Kidney capillary endothelial cell (primary cell): ENCODE data around the gene USP17L10.
"Not testable (repeated sequence)": the region's sequence is repeated elsewhere in the genome, so short reads cannot be mapped to it uniquely, and the experiment has no call there.

Experiments
- DNase-seq: peaks from one replicate; pipeline ENCODE4 v3.0.0-alpha.2; 2018; ENCODE audit warnings: low spot score

Gene USP17L10, protein sequence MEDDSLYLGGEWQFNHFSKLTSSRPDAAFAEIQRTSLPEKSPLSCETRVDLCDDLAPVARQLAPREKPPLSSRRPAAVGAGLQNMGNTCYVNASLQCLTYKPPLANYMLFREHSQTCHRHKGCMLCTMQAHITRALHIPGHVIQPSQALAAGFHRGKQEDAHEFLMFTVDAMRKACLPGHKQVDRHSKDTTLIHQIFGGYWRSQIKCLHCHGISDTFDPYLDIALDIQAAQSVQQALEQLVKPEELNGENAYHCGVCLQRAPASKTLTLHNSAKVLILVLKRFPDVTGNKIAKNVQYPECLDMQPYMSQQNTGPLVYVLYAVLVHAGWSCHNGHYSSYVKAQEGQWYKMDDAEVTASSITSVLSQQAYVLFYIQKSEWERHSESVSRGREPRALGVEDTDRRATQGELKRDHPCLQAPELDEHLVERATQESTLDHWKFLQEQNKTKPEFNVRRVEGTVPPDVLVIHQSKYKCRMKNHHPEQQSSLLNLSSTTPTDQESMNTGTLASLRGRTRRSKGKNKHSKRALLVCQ

DNA sequence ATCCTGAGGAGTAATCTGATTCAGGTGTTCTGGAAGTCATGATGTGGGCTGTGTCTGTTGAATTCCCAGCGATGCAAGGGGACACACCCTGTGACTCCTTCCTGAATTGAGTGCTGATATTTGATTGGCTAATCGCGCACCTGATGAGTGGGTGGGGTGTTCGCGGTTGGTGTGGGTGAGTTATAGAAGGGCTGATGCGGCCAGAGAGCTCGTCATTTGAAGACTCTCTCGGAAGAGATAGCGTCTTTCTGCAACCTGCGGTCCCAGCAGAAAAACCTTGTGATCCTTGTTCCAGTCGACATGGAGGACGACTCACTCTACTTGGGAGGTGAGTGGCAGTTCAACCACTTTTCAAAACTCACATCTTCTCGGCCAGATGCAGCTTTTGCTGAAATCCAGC is at the start of gene USP17L10:
Gene USP17L10, plus strand, starts transcription at position 301 of the 400 bp plus-strand sequence. Its CDS starts 0 bp downstream, at position 301.
- DNase-seq = not testable (repeated sequence)

DNA sequence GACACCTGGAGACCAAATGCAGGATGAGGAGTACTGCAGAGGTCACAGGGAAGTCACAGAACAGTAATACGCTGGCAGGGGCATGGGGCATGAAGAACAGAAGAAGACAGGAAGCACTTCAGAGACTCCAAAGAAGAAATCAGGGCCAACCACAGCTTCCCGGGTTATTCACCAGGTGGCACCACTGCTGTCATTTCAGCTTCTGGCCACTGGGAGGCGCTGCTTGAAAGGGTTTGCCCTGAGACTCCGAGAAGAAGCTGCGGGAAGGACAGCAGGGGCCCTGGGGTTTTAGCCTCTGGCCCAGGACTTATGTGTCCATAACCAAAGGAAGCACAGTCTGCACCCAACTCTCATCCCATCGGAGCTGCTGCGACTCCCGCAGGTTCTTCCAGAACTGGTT is 44.5 kb upstream of the USP17L10 start:
- not testable (repeated sequence) for DNase-seq

DNA sequence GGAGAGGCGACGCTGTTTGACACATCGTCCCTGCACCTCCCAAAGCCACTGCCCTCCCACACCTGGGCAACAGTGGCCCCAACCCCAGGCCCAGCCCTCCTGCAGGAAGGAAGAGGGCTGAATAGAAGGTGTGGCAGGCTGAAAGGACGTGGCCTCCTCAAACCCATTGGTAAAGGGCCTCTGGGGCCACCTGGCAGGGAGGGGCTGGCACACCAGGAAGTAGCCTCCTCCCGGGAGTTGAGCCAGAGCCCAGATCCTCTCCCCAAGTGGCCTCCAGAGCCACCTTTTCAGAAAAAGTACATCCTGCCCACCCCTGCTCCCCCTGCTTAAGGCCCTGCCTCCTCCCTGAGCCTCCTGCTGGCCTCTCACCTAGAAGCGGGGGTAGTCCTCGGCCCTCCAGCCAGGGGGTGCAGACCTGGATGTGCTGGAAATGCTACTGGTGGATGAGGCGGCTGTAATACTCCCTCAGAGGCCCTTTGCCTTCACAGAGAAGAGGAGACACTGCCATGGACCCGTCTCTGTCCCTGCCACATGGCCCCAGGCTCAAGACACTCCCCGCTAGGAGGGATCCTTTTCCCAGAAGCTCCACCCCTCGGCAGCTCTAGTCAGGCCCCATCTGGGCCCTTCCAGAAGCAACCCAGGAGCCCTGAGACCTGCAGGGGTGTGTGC is 40.5 kb upstream of the USP17L10 start, which contains the start of gene FAM90A26:
Gene FAM90A26, plus strand, starts transcription at position 619 of the 669 bp plus-strand sequence. CDS start 2,764 bp downstream, outside the sequence.
- not testable (repeated sequence) for DNase-seq

DNA sequence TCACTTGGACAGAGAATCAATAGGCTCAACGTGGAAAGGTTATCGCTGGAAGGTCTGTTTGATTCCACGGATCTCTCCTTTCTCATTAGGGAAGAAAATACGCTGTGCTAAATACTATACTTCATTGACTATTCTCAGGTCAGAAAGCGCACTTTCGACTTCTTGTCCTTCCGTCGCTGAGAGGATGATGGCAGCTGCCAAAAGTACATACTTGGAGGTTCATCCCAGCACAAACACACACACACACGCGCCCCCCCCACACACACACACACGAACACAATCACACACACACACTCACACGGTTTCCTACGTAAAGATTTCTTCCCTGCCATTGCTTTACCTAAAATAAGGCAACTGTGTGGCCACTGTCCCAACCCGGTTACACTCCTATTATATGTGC is 4.2 kb downstream of the USP17L10 start:
- DNase-seq = not testable (repeated sequence)

DNA sequence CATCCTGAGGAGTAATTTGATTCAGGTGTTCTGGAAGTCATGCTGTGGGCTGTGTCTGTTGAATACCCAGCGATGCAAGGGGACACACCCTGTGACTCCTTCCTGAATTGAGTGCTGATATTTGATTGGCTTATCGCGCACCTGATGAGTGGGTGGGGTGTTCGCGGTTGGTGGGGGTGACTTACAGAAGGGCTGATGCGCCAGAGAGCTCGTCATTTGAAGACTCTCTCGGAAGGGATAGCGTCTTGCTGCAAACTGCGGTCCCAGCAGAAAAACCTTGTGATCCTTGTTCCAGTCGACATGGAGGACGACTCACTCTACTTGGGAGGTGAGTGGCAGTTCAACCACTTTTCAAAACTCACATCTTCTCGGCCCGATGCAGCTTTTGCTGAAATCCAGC is 4.6 kb downstream of the USP17L10 start, which contains the start of gene USP17L11:
Gene USP17L11, plus strand, starts transcription at position 301 of the 400 bp plus-strand sequence. Its CDS starts 0 bp downstream, at position 301.
- DNase-seq = not testable (repeated sequence)

DNA sequence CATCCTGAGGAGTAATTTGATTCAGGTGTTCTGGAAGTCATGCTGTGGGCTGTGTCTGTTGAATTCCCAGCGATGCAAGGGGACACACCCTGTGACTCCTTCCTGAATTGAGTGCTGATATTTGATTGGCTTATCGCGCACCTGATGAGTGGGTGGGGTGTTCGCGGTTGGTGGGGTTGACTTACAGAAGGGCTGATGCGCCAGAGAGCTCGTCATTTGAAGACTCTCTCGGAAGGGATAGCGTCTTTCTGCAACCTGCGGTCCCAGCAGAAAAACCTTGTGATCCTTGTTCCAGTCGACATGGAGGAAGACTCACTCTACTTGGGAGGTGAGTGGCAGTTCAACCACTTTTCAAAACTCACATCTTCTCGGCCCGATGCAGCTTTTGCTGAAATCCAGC is 9.4 kb downstream of the USP17L10 start, which contains the start of gene USP17L12:
Gene USP17L12, plus strand, starts transcription at position 301 of the 400 bp plus-strand sequence. Its CDS starts 0 bp downstream, at position 301.
- not testable (repeated sequence) for DNase-seq

DNA sequence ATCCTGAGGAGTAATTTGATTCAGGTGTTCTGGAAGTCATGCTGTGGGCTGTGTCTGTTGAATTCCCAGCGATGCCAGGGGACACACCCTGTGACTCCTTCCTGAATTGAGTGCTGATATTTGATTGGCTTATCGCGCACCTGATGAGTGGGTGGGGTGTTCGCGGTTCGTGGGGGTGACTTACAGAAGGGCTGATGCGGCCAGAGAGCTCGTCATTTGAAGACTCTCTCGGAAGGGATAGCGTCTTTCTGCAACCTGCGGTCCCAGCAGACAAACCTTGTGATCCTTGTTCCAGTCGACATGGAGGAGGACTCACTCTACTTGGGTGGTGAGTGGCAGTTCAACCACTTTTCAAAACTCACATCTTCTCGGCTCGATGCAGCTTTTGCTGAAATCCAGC is 14.1 kb downstream of the USP17L10 start, which contains the start of gene USP17L13:
Gene USP17L13, plus strand, starts transcription at position 301 of the 400 bp plus-strand sequence. Its CDS starts 0 bp downstream, at position 301.
- DNase-seq = not testable (repeated sequence)

DNA sequence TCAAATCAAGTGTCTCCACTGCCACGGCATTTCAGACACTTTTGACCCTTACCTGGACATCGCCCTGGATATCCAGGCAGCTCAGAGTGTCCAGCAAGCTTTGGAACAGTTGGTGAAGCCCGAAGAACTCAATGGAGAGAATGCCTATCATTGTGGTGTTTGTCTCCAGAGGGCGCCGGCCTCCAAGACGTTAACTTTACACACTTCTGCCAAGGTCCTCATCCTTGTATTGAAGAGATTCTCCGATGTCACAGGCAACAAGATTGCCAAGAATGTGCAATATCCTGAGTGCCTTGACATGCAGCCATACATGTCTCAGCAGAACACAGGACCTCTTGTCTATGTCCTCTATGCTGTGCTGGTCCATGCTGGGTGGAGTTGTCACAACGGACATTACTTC is 19.8 kb downstream of the USP17L10 start:
- DNase-seq = not testable (repeated sequence)

DNA sequence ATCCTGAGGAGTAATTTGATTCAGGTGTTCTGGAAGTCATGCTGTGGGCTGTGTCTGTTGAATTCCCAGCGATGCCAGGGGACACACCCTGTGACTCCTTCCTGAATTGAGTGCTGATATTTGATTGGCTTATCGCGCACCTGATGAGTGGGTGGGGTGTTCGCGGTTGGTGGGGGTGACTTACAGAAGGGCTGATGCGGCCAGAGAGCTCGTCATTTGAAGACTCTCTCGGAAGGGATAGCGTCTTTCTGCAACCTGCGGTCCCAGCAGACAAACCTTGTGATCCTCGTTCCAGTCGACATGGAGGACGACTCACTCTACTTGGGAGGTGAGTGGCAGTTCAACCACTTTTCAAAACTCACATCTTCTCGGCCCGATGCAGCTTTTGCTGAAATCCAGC is 23.6 kb downstream of the USP17L10 start, which contains the start of gene USP17L15:
Gene USP17L15, plus strand, starts transcription at position 301 of the 400 bp plus-strand sequence. Its CDS starts 0 bp downstream, at position 301.
- not testable (repeated sequence) for DNase-seq

DNA sequence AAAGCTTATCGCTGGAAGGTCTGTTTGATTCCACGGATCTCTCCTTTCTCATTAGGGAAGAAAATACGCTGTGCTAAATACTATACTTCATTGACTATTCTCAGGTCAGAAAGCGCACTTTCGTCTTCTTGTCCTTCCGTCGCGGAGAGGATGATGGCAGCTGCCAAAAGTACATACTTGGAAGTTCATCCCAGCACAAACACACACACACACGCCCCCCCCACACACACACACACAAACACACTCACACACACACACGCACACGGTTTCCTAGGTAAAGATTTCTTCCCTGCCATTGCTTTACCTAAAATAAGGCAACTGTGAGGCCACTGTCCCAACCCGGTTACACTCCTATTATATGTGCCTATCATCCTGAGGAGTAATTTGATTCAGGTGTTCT is 28.0 kb downstream of the USP17L10 start:
- DNase-seq = not testable (repeated sequence)

DNA sequence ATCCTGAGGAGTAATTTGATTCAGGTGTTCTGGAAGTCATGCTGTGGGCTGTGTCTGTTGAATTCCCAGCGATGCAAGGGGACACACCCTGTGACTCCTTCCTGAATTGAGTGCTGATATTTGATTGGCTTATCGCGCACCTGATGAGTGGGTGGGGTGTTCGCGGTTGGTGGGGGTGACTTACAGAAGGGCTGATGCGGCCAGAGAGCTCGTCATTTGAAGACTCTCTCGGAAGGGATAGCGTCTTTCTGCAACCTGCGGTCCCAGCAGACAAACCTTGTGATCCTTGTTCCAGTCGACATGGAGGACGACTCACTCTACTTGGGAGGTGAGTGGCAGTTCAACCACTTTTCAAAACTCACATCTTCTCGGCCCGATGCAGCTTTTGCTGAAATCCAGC is 33.1 kb downstream of the USP17L10 start, which contains the start of gene USP17L17:
Gene USP17L17, plus strand, starts transcription at position 301 of the 400 bp plus-strand sequence. Its CDS starts 0 bp downstream, at position 301.
- DNase-seq = not testable (repeated sequence)

DNA sequence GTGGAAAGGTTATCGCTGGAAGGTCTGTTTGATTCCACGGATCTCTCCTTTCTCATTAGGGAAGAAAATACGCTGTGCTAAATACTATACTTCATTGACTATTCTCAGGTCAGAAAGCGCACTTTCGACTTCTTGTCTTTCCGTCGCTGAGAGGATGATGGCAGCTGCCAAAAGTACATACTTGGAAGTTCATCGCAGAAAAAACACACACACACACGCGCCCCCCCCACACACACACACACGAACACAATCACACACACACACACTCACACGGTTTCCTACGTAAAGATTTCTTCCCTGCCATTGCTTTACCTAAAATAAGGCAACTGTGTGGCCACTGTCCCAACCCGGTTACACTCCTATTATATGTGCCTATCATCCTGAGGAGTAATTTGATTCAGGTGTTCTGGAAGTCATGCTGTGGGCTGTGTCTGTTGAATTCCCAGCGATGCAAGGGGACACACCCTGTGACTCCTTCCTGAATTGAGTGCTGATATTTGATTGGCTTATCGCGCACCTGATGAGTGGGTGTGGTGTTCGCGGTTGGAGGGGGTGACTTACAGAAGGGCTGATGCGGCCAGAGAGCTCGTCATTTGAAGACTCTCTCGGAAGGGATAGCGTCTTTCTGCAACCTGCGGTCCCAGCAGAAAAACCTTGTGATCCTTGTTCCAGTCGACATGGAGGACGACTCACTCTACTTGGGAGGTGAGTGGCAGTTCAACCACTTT is 37.7 kb downstream of the USP17L10 start, which contains the start of gene USP17L18:
Gene USP17L18, plus strand, starts transcription at position 678 of the 728 bp plus-strand sequence. Its CDS starts 0 bp downstream, at position 678.
- DNase-seq = not testable (repeated sequence)

DNA sequence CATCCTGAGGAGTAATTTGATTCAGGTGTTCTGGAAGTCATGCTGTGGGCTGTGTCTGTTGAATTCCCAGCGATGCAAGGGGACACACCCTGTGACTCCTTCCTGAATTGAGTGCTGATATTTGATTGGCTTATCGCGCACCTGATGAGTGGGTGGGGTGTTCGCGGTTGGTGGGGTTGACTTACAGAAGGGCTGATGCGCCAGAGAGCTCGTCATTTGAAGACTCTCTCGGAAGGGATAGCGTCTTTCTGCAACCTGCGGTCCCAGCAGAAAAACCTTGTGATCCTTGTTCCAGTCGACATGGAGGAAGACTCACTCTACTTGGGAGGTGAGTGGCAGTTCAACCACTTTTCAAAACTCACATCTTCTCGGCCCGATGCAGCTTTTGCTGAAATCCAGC is 42.6 kb downstream of the USP17L10 start, which contains the start of gene USP17L19:
Gene USP17L19, plus strand, starts transcription at position 301 of the 400 bp plus-strand sequence. Its CDS starts 0 bp downstream, at position 301.
- not testable (repeated sequence) for DNase-seq

DNA sequence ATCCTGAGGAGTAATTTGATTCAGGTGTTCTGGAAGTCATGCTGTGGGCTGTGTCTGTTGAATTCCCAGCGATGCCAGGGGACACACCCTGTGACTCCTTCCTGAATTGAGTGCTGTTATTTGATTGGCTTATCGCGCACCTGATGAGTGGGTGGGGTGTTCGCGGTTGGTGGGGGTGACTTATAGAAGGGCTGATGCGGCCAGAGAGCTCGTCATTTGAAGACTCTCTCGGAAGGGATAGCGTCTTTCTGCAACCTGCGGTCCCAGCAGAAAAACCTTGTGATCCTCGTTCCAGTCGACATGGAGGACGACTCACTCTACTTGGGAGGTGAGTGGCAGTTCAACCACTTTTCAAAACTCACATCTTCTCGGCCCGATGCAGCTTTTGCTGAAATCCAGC is 47.4 kb downstream of the USP17L10 start, which contains the start of gene USP17L20:
Gene USP17L20, plus strand, starts transcription at position 301 of the 400 bp plus-strand sequence. Its CDS starts 0 bp downstream, at position 301.
- not testable (repeated sequence) for DNase-seq
